OCI-LY7 (cell line): ENCODE results near the gene TFEB. TPM values are rescaled to one million over a fixed set of nuclear protein-coding genes. Genes with fewer than 3 reads are reported as not detected.

Experiments used
- BruUV-seq: library from RNA; stranded (reverse); fragments of 400-500 nt; replicated peaks from 2 replicates; lab custom pipeline; 2021; lab: Mats Ljungman, UMichigan
- CTCF ChIA-PET: fragments of 300-600 bp; sonication (Branson Sonifier 250); formaldehyde crosslinking; loops from one replicate; lab custom pipeline; 2022; ENCODE audit warnings: antibody characterized with exemption; ENCODE audit not compliant: unreplicated experiment; lab: Charles Lee
- POLR2A ChIA-PET: fragments of 300-600 bp; sonication (Branson Sonifier 250); formaldehyde crosslinking; loops from one replicate; lab custom pipeline; 2022; ENCODE audit warnings: antibody characterized with exemption; lab: Charles Lee
- DNase-seq: peaks from one replicate; pipeline ENCODE4 v3.0.0-alpha.2; 2015; ENCODE audit warnings: low spot score
- H2AFZ ChIP-seq: fragments of 200-600 bp; sonication (generic), shearing (Covaris generic); 2 replicates; pipeline ENCODE4 v1.6.1; 2014; ENCODE audit warnings: mild to moderate bottlenecking, antibody characterized with exemption, low read length, moderate library complexity
- H3K27ac ChIP-seq: fragments of 200-600 bp; sonication (generic); 2 replicates; pipeline ENCODE4 v1.5.1; 2014; ENCODE audit warnings: mixed run types, low read depth, mild to moderate bottlenecking, moderate library complexity, low read length, inconsistent platforms; ENCODE audit not compliant: poor library complexity, severe bottlenecking
- H3K36me3 ChIP-seq: fragments of 200-600 bp; sonication (generic); 2 replicates; pipeline ENCODE4 v1.6.1; 2014; ENCODE audit warnings: mild to moderate bottlenecking, antibody characterized with exemption, low read length, moderate library complexity, mixed read lengths; ENCODE audit not compliant: insufficient read depth
- H3K4me1 ChIP-seq: fragments of 200-600 bp; sonication (generic); 2 replicates; pipeline ENCODE4 v1.5.1; 2014; ENCODE audit warnings: mild to moderate bottlenecking, low read length; ENCODE audit not compliant: insufficient read depth, poor library complexity, severe bottlenecking
- H3K4me2 ChIP-seq: fragments of 200-600 bp; sonication (generic); 2 replicates; pipeline ENCODE4 v1.6.1; 2014; ENCODE audit warnings: mild to moderate bottlenecking, low read length
- H3K4me3 ChIP-seq: fragments of 200-600 bp; sonication (generic); 2 replicates; pipeline ENCODE4 v1.5.1; 2014; ENCODE audit warnings: mild to moderate bottlenecking, low read depth, low read length; ENCODE audit not compliant: poor library complexity, severe bottlenecking
- H3K79me2 ChIP-seq: fragments of 200-600 bp; sonication (generic); 2 replicates; pipeline ENCODE4 v1.6.1; 2016; ENCODE audit warnings: low read depth, mild to moderate bottlenecking, low read length, moderate library complexity, mixed read lengths; ENCODE audit not compliant: insufficient read depth
- H3K9me2 ChIP-seq: fragments of 200-600 bp; sonication (generic); 2 replicates; pipeline ENCODE4 v1.6.1; 2016; ENCODE audit warnings: mild to moderate bottlenecking, low read length, mixed read lengths; ENCODE audit not compliant: insufficient read depth
- H3K9me3 ChIP-seq: fragments of 200-600 bp; sonication (generic); 2 replicates; pipeline ENCODE4 v1.6.1; 2014; ENCODE audit warnings: mild to moderate bottlenecking, mixed run types, low read length, mixed read lengths
- H4K20me1 ChIP-seq: fragments of 200-600 bp; sonication (generic); 2 replicates; pipeline ENCODE4 v1.6.1; 2014; ENCODE audit warnings: mild to moderate bottlenecking, antibody characterized with exemption, low read length, moderate library complexity, mixed read lengths; ENCODE audit not compliant: insufficient read depth
- CTCF ChIP-seq: fragments of 200-600 bp; sonication (generic); conservative IDR thresholded peaks from 2 replicates; pipeline ENCODE4 v1.5.1; 2014; ENCODE audit warnings: mild to moderate bottlenecking, antibody characterized with exemption, low read length, moderate library complexity, mixed read lengths
- EZH2phosphoT487 ChIP-seq: fragments of 200-600 bp; sonication (generic); IDR thresholded peaks from 2 replicates; pipeline ENCODE4 v1.6.1; 2018; ENCODE audit warnings: low read depth, borderline replicate concordance, mild to moderate bottlenecking, mixed run types, antibody characterized with exemption, low read length, moderate library complexity, mixed read lengths
- intact Hi-C: fragments of 100-400 bp; cut with micrococcal nuclease; formaldehyde crosslinking; loops from one replicate; pipeline ENCODE4 v1.10.0; 2022; ENCODE audit not compliant: unreplicated experiment
- total RNA-seq, 2 experiments: library from RNA; depleted of rRNA in 1 of 2; stranded (reverse); fragments of >200 nt in 1 of 2; shearing (Covaris generic) in 1 of 2; gene quantifications; 2 replicates each; pipeline ENCODE4 v1.2.3, GENCODE V29; 2014 to 2022

Gene TFEB
- total RNA-seq, 2 experiments from 2014 or later, result 36.8 to 60.0 TPM

GRCh38 chr6:41667195-41667594 lies 68.2 kb downstream of the TFEB start:
- intact Hi-C loops, result no loop called here
- no peak overlapping the region for H3K27ac ChIP-seq
- TF ChIP-seq CTCF, result no peak
- no peak for TF ChIP-seq EZH2phosphoT487
- DNase-seq, result no peak
- no peak overlapping the region for H2AFZ ChIP-seq
- H3K4me3 ChIP-seq, result no peak overlapping the region
- no peak overlapping the region for H3K4me2 ChIP-seq
- H4K20me1 ChIP-seq, result no peaks in the 10 kb centered on the region
- BruUV-seq, result no TSS peak
- H3K9me2 ChIP-seq, result no peaks in the 10 kb centered on the region
- no peaks in the 10 kb centered on the region for H3K36me3 ChIP-seq
- no peaks in the 10 kb centered on the region for H3K4me1 ChIP-seq
- POLR2A ChIA-PET, result no interaction called here
- CTCF ChIA-PET, result no interaction called here
- no peaks in the 10 kb centered on the region for H3K9me3 ChIP-seq
- no peaks in the 10 kb centered on the region for H3K79me2 ChIP-seq

- TF ChIP-seq CTCF (no peak), EZH2phosphoT487 (no peak)
- H3K4me1 ChIP-seq, result no peaks in the 10 kb centered on the region
- no peaks in the 10 kb centered on the region for H3K9me2 ChIP-seq
- ChIA-PET POLR2A (no interaction called here), CTCF (no interaction called here)
- no peaks in the 10 kb centered on the region for H3K79me2 ChIP-seq
- no peak overlapping the region for H3K4me2 ChIP-seq
- no TSS peak for BruUV-seq
- no peaks in the 10 kb centered on the region for H4K20me1 ChIP-seq
- no peaks in the 10 kb centered on the region for H3K9me3 ChIP-seq
- H3K27ac ChIP-seq, result no peak overlapping the region
- intact Hi-C loops, result no loop called here
- no peak for DNase-seq
- H3K36me3 ChIP-seq, result no peaks in the 10 kb centered on the region
- no peak overlapping the region for H2AFZ ChIP-seq
- H3K4me3 ChIP-seq, result no peak overlapping the region
Measured at GRCh38 chr6:41664271-41664670, 71.1 kb downstream of the TFEB start.

GRCh38 chr6:41663568-41663967 lies 71.8 kb downstream of the TFEB start:
- Histone ChIP-seq H3K9me2 (no peaks in the 10 kb centered on the region), H3K4me2 (no peak overlapping the region), H2AFZ (no peak overlapping the region), H3K4me3 (no peak overlapping the region), H3K9me3 (no peaks in the 10 kb centered on the region), H3K27ac (no peak overlapping the region), H3K79me2 (no peaks in the 10 kb centered on the region), H4K20me1 (no peaks in the 10 kb centered on the region), H3K36me3 (no peaks in the 10 kb centered on the region), H3K4me1 (no peaks in the 10 kb centered on the region)
- POLR2A ChIA-PET, result no interaction called here
- BruUV-seq, result no TSS peak
- TF ChIP-seq EZH2phosphoT487 (no peak), CTCF (no peak)
- intact Hi-C loops, result no loop called here
- DNase-seq, result no peak
- CTCF ChIA-PET, result no interaction called here
